Endothelial cell of umbilical vein (primary cell): Measurements from ENCODE around the gene SIGLEC9. TPM values are rescaled to one million over a fixed set of nuclear protein-coding genes. Genes with fewer than 3 reads are reported as not detected.
A peak's percentile ranks its signal among the peaks of the same experiment; 100 is the strongest.

Experiments
- BruUV-seq: library from RNA; stranded (reverse); fragments of 400-500 nt; replicated peaks from 2 replicates; lab custom pipeline; 2021; lab: Mats Ljungman, UMichigan
- CTCF ChIA-PET: fragments of 300-600, 350-600 bp; sonication (Branson Sonifier 250); formaldehyde crosslinking; loops from one replicate; lab custom pipeline; 2021; ENCODE audit warnings: antibody characterized with exemption, inconsistent platforms; lab: Charles Lee
- POLR2A ChIA-PET: fragments of 300-600, 350-600 bp; sonication (Branson Sonifier 250); formaldehyde crosslinking; loops from one replicate; lab custom pipeline; 2021; ENCODE audit warnings: antibody characterized with exemption, inconsistent platforms; lab: Charles Lee
- DNase-seq: peaks from one replicate; pipeline ENCODE4 v3.0.0-alpha.2; 2011; ENCODE audit warnings: low read depth, low spot score
- FAIRE-seq: peaks from 2 replicates; lab custom pipeline; 2011; peaks lifted over from hg19 to GRCh38; lab: Jason Lieb, UNC
- H2AFZ ChIP-seq: 2 replicates; pipeline ENCODE4 v1.6.0; 2012; ENCODE audit warnings: low read depth, low read length, control low read depth, inconsistent platforms
- H3K27ac ChIP-seq: 2 replicates; pipeline ENCODE4 v1.5.1; 2011; ENCODE audit warnings: low read depth, mild to moderate bottlenecking, control low read depth, low read length, moderate library complexity; ENCODE audit not compliant: insufficient read depth
- H3K27me3 ChIP-seq, 2 experiments: 2 replicates each; pipeline versions ENCODE4 v1.6.0 to v1.6.1; 2011; ENCODE audit warnings: low read length in 2 of 2, mixed read lengths in 1 of 2; ENCODE audit not compliant: control insufficient read depth in 2 of 2, insufficient read depth in 2 of 2
- H3K36me3 ChIP-seq, 2 experiments: 2 replicates in 1 of 2; 3 replicates in 1 of 2; pipeline ENCODE4 v1.5.1; 2011; ENCODE audit warnings: low read length in 2 of 2, mild to moderate bottlenecking in 1 of 2, moderate library complexity in 1 of 2; ENCODE audit not compliant: control insufficient read depth in 2 of 2, insufficient read depth in 2 of 2; ENCODE audit errors: extremely low read depth in 1 of 2
- H3K4me1 ChIP-seq: 3 replicates; pipeline ENCODE4 v1.5.1; 2011; ENCODE audit warnings: mild to moderate bottlenecking, low read length; ENCODE audit not compliant: control insufficient read depth, insufficient read depth; ENCODE audit errors: extremely low read depth
- H3K4me2 ChIP-seq: 2 replicates; pipeline ENCODE4 v1.6.1; 2011; ENCODE audit warnings: low read length, control low read depth, mixed read lengths; ENCODE audit not compliant: insufficient read depth
- H3K4me3 ChIP-seq, 3 experiments: fragments of 200-600 bp in 1 of 3; sonication (generic), shearing (Covaris generic) in 1 of 3; replicated peaks in 1 of 3; 2 replicates each; pipeline ENCODE4 v1.5.1; 2011 to 2016; ENCODE audit warnings: control low read depth in 3 of 3, low read length in 3 of 3, mild to moderate bottlenecking in 2 of 3, inconsistent platforms in 1 of 3, low read depth in 1 of 3, moderate library complexity in 1 of 3; ENCODE audit not compliant: insufficient read depth in 1 of 3
- H3K79me2 ChIP-seq: 2 replicates; pipeline ENCODE4 v1.6.0; 2012; ENCODE audit warnings: low read length, inconsistent platforms; ENCODE audit not compliant: control insufficient read depth, insufficient read depth
- H3K9ac ChIP-seq: replicated peaks from 2 replicates; pipeline ENCODE3; 2011; ENCODE audit warnings: low read length, control low read depth; ENCODE audit not compliant: insufficient read depth; ENCODE audit errors: extremely low read depth
- H3K9me1 ChIP-seq: replicated peaks from 3 replicates; pipeline ENCODE4 v1.6.0; 2011; ENCODE audit warnings: mild to moderate bottlenecking, low read length; ENCODE audit not compliant: control insufficient read depth, insufficient read depth; ENCODE audit errors: extremely low read depth
- H3K9me3 ChIP-seq: replicated peaks from 2 replicates; pipeline ENCODE4 v1.5.1; 2012; ENCODE audit warnings: low read length, inconsistent platforms; ENCODE audit not compliant: control insufficient read depth, insufficient read depth
- H4K20me1 ChIP-seq: replicated peaks from 2 replicates; pipeline ENCODE3; 2011; ENCODE audit warnings: mild to moderate bottlenecking, low read length; ENCODE audit not compliant: control insufficient read depth, insufficient read depth; ENCODE audit errors: extremely low read depth
- CTCF ChIP-seq, 2 donors: IDR thresholded peaks; 1 replicate in 1 of 2; 2 replicates in 1 of 2; pipeline ENCODE4 v1.5.1; 2011; ENCODE audit warnings: low read length in 2 of 2, mild to moderate bottlenecking in 2 of 2, moderate library complexity in 2 of 2, control low read depth in 1 of 2, inconsistent platforms in 1 of 2, low read depth in 1 of 2; ENCODE audit not compliant: insufficient read depth in 1 of 2; ENCODE audit errors: extremely low read depth in 1 of 2
- EZH2 ChIP-seq: IDR thresholded peaks from 2 replicates; pipeline ENCODE4 v1.6.1; 2012; ENCODE audit warnings: borderline replicate concordance, low read depth, mild to moderate bottlenecking, moderate library complexity, low read length, inconsistent platforms; ENCODE audit not compliant: severe bottlenecking
- FOS ChIP-seq: IDR thresholded peaks from 2 replicates; pipeline ENCODE4 v1.6.1; 2011; ENCODE audit warnings: mild to moderate bottlenecking, low read length, moderate library complexity, borderline replicate concordance; ENCODE audit not compliant: insufficient read depth
- GATA2 ChIP-seq: IDR thresholded peaks from 2 replicates; pipeline ENCODE4 v1.7.0; 2011; ENCODE audit warnings: low read depth, mild to moderate bottlenecking, moderate library complexity, mixed read lengths, low read length; ENCODE audit not compliant: insufficient read length, insufficient read depth
- JUN ChIP-seq: IDR thresholded peaks from 2 replicates; pipeline ENCODE4 v1.6.1; 2011; ENCODE audit warnings: borderline replicate concordance, low read depth; ENCODE audit not compliant: insufficient read length, insufficient read depth
- MAX ChIP-seq: IDR thresholded peaks from 2 replicates; pipeline ENCODE4 v1.6.1; 2011; ENCODE audit not compliant: insufficient read depth, insufficient read length
- POLR2A ChIP-seq: IDR thresholded peaks from 2 replicates; pipeline ENCODE4 v1.6.1; 2012; ENCODE audit warnings: low read depth, mild to moderate bottlenecking, control low read depth, low read length
- POLR2AphosphoS5 ChIP-seq: IDR thresholded peaks from 2 replicates; pipeline ENCODE4 v1.6.1; 2012; ENCODE audit warnings: low read depth, mild to moderate bottlenecking, control low read depth, low read length, moderate library complexity; ENCODE audit not compliant: insufficient read depth
- dilution Hi-C: fragments of 300-500 bp; cut with MboI; formaldehyde crosslinking; loops from one replicate; pipeline ENCODE4 v1.15.0; 2019; ENCODE audit warnings: low sequenced_read_pairs; ENCODE audit not compliant: extremely low pct_ligation_motif_present
- intact Hi-C: fragments of 100-400 bp; cut with micrococcal nuclease; formaldehyde crosslinking; loops from one replicate; pipeline ENCODE4 v1.10.0; 2022
- polyA plus RNA-seq, 4 experiments: library from polyadenylated mRNA; depleted of rRNA in 3 of 4; stranded (reverse) in 3 of 4; unstranded in 1 of 4; fragments of >200 nt; gene quantifications; 2 replicates each; pipeline versions ENCODE4 v1.2.1 to v1.2.3, GENCODE V29; 2011 to 2012; ENCODE audit warnings: missing spikeins in 1 of 4
- total RNA-seq: library from RNA; stranded (reverse); gene quantifications from 2 replicates; pipeline ENCODE4 v1.2.3, GENCODE V29; 2021

Gene SIGLEC9
- total and polyA plus RNA-seq, 2 donors (not counting 3 experiments of a cell fraction or from before 2014, with no cell fraction given) = not detected

GRCh38 chr19:51094696-51095279, 29.9 kb upstream of the SIGLEC9 start:
- Histone ChIP-seq H4K20me1 (no peaks in the 10 kb centered on the region), H3K4me3 (no peak overlapping the region), H3K36me3 (no peaks in the 10 kb centered on the region), H3K9ac (no peak overlapping the region), H3K9me3 (no peaks in the 10 kb centered on the region), H2AFZ (no peak overlapping the region), H3K79me2 (peaks cover 8% of the 10 kb centered on the region), H3K9me1 (no peaks in the 10 kb centered on the region), H3K4me2 (no peak overlapping the region), H3K4me1 (peaks cover 16% of the 10 kb centered on the region), H3K27ac (no peak overlapping the region), H3K27me3 (no peaks in the 10 kb centered on the region)
- TF ChIP-seq FOS (no peak), MAX (no peak), EZH2 (no peak), POLR2AphosphoS5 (no peak), GATA2 (no peak), JUN (no peak), CTCF (IDR thresholded peaks at IDR 0.05; ENCODE audit: extremely low read depth in 1 of 2, insufficient read depth in 1 of 2, low read depth in 1 of 2, low read length in 2 of 2) (peak; percentile 56 to 81), POLR2A (no peak)
- dilution Hi-C loops (no loop called here), intact Hi-C loops (loop anchor here (1.0 to 5.0 kb wide), 3 partner anchors 73 to 622 kb away; no protein-coding TSS in a partner anchor)
- ChIA-PET POLR2A (no interaction called here), CTCF (interaction anchor here (0.8 to 4.6 kb wide), 4 partner anchors 14 to 173 kb away, joined by 3 to 73 read pairs (median 8); no protein-coding TSS in a partner anchor)
- BruUV-seq = no TSS peak
- DNase-seq (peak; percentile 16), FAIRE-seq (no peak)
